Loucy (cell line): ENCODE data around the gene SMTN.

Experiments
- H2AFZ ChIP-seq: fragments of 200-600 bp; sonication (generic); 2 replicates; pipeline ENCODE4 v1.6.0; 2016; ENCODE audit warnings: antibody characterized with exemption, mild to moderate bottlenecking, low read length, moderate library complexity
- H3F3A ChIP-seq: fragments of 200-600 bp; 2 replicates; pipeline ENCODE4 v1.6.0; 2016; ENCODE audit warnings: antibody characterized with exemption, low read depth, mild to moderate bottlenecking
- H3K27me3 ChIP-seq: fragments of 200-600 bp; sonication (generic); 2 replicates; pipeline ENCODE4 v1.6.1; 2014; ENCODE audit warnings: low read length, mild to moderate bottlenecking; ENCODE audit not compliant: insufficient read depth, poor library complexity, severe bottlenecking
- H3K36me3 ChIP-seq: fragments of 200-600 bp; sonication (generic); 2 replicates; pipeline ENCODE4 v1.6.1; 2016; ENCODE audit warnings: low read length; ENCODE audit not compliant: insufficient read depth
- H3K4me1 ChIP-seq: fragments of 200-600 bp; sonication (generic); 2 replicates; pipeline ENCODE4 v1.5.1; 2014; ENCODE audit warnings: low read length, mild to moderate bottlenecking; ENCODE audit not compliant: insufficient read depth, poor library complexity, severe bottlenecking
- H3K4me2 ChIP-seq: fragments of 200-600 bp; sonication (generic); 2 replicates; pipeline ENCODE4 v1.6.0; 2014; ENCODE audit warnings: antibody characterized with exemption, low read length, low read depth, mild to moderate bottlenecking; ENCODE audit not compliant: poor library complexity, severe bottlenecking
- H3K4me3 ChIP-seq: fragments of 200-600 bp; sonication (generic); 2 replicates; pipeline ENCODE4 v1.5.1; 2014; ENCODE audit warnings: low read length, mild to moderate bottlenecking, mixed read lengths; ENCODE audit not compliant: poor library complexity, severe bottlenecking
- H3K79me2 ChIP-seq: fragments of 200-600 bp; sonication (generic); 2 replicates; pipeline ENCODE4 v1.6.1; 2014; ENCODE audit warnings: low read length; ENCODE audit not compliant: insufficient read depth
- H3K9ac ChIP-seq: fragments of 200-600 bp; sonication (generic); 2 replicates; pipeline ENCODE4 v1.6.0; 2014; ENCODE audit warnings: mild to moderate bottlenecking, low read depth, low read length, moderate library complexity; ENCODE audit not compliant: poor library complexity, severe bottlenecking
- H3K9me2 ChIP-seq: fragments of 200-600 bp; sonication (generic); replicated peaks from 2 replicates; pipeline ENCODE4 v1.6.1; 2016; ENCODE audit warnings: low read depth, low read length, mixed read lengths
- H3K9me3 ChIP-seq: fragments of 200-600 bp; sonication (generic); 2 replicates; pipeline ENCODE4 v1.6.1; 2014; ENCODE audit warnings: mild to moderate bottlenecking, antibody characterized with exemption, low read length, low read depth; ENCODE audit not compliant: insufficient read depth
- H4K20me1 ChIP-seq: fragments of 200-600 bp; sonication (generic); 2 replicates; pipeline ENCODE4 v1.6.0; 2014; ENCODE audit warnings: antibody characterized with exemption, low read length, mild to moderate bottlenecking; ENCODE audit not compliant: insufficient read depth, poor library complexity, severe bottlenecking
- CTCF ChIP-seq: fragments of 200-600 bp; sonication (generic); conservative IDR thresholded peaks from 2 replicates; pipeline ENCODE4 v1.5.1; 2014; ENCODE audit warnings: mild to moderate bottlenecking, antibody characterized with exemption, low read length
- EZH2phosphoT487 ChIP-seq: fragments of 200-600 bp; IDR thresholded peaks from 2 replicates; pipeline ENCODE4 v1.6.1; 2018; ENCODE audit warnings: antibody characterized with exemption, mild to moderate bottlenecking, moderate library complexity, borderline replicate concordance

SMTN gene

GRCh38 chr22:31090217-31091085, 9.3 kb downstream of the SMTN start:
- H3K4me1 ChIP-seq, result peaks cover 3% of the 10 kb centered on the region
- H3K4me2 ChIP-seq, result no peak overlapping the region
- H3K4me3 ChIP-seq, result no peak overlapping the region
- H4K20me1 ChIP-seq, result no peaks in the 10 kb centered on the region
- no peaks in the 10 kb centered on the region for H3F3A ChIP-seq
- H2AFZ ChIP-seq, result no peak overlapping the region
- peaks cover 56% of the 10 kb centered on the region; the same call in 1 of the 2 replicates for H3K36me3 ChIP-seq
- peaks cover 14% of the 10 kb centered on the region; the same call in 1 of the 2 replicates for H3K79me2 ChIP-seq
- H3K9ac ChIP-seq, result no peak overlapping the region
- TF ChIP-seq EZH2phosphoT487, result no peak
- TF ChIP-seq CTCF, result no peak
- H3K27me3 ChIP-seq, result no peaks in the 10 kb centered on the region
- H3K9me3 ChIP-seq, result no peaks in the 10 kb centered on the region
- H3K9me2 ChIP-seq, result no peaks in the 10 kb centered on the region

- Histone ChIP-seq H3K4me3 (no peak overlapping the region), H3K4me2 (no peak overlapping the region), H2AFZ (no peak overlapping the region), H3K9me3 (no peaks in the 10 kb centered on the region), H3F3A (no peaks in the 10 kb centered on the region), H3K27me3 (no peaks in the 10 kb centered on the region), H3K9ac (no peak overlapping the region), H3K79me2 (peaks cover 5% of the 10 kb centered on the region; the same call in 1 of the 2 replicates), H3K9me2 (no peaks in the 10 kb centered on the region), H3K36me3 (peaks cover 64% of the 10 kb centered on the region; the same call in 1 of the 2 replicates), H3K4me1 (no peaks in the 10 kb centered on the region), H4K20me1 (no peaks in the 10 kb centered on the region)
- TF ChIP-seq EZH2phosphoT487 (no peak), CTCF (no peak)
Measured at GRCh38 chr22:31091106-31091975, 10.2 kb downstream of the SMTN start.

GRCh38 chr22:31092161-31092560, 11.0 kb downstream of the SMTN start:
- H3K4me2 ChIP-seq, result no peak overlapping the region
- no peaks in the 10 kb centered on the region for H3K9me2 ChIP-seq
- TF ChIP-seq CTCF (no peak), EZH2phosphoT487 (no peak)
- H3K36me3 ChIP-seq, result peaks cover 71% of the 10 kb centered on the region; the same call in 1 of the 2 replicates
- no peak overlapping the region for H3K4me3 ChIP-seq
- no peak overlapping the region for H2AFZ ChIP-seq
- no peaks in the 10 kb centered on the region for H3K4me1 ChIP-seq
- H4K20me1 ChIP-seq, result no peaks in the 10 kb centered on the region
- H3K27me3 ChIP-seq, result no peaks in the 10 kb centered on the region
- H3K79me2 ChIP-seq, result no peaks in the 10 kb centered on the region
- no peaks in the 10 kb centered on the region for H3K9me3 ChIP-seq
- H3F3A ChIP-seq, result no peaks in the 10 kb centered on the region
- no peak overlapping the region for H3K9ac ChIP-seq
